ENCODE measurements around the gene TRIM63. TPM values are rescaled to one million over a fixed set of nuclear protein-coding genes. Genes with fewer than 3 reads are reported as not detected.

TRIM63 gene
- total RNA-seq, 2 donors from 2014 or later = not detected

- 87% methylated on average over 3 of the region's 3 CpGs; no CpG with 5 or more reads in 1 of the 2 experiments for WGBS, 2 experiments (ENCODE audit: insufficient coverage in 1 of 2, insufficient read length in 1 of 2)
- Histone ChIP-seq H3K4me3 (ENCODE audit: low read length) (no peak overlapping the region), H3K4me1 (ENCODE audit: control insufficient read depth, insufficient read depth, low read length) (peaks cover 6% of the 10 kb centered on the region), H3K36me3 (ENCODE audit: control insufficient read depth, insufficient read depth, low read length) (no peaks in the 10 kb centered on the region), H3K9me3 (ENCODE audit: control insufficient read depth, low read length) (no peaks in the 10 kb centered on the region), H3K27ac (ENCODE audit: low read depth, low read length) (no peak overlapping the region), H3K9ac (ENCODE audit: extremely low read depth, low read length, poor library complexity, severe bottlenecking) (no peak overlapping the region), H3K27me3 (ENCODE audit: control insufficient read depth, insufficient read depth, low read length, poor library complexity, severe bottlenecking) (no peaks in the 10 kb centered on the region)
- H3K4me3 Mint-ChIP-seq = no peak overlapping the region
- DNase-seq = no peak
- H3K27ac Mint-ChIP-seq = no peak overlapping the region
- H3K36me3 Mint-ChIP-seq (ENCODE audit: low read depth) = peaks cover 3% of the 10 kb centered on the region
- H3K9me3 Mint-ChIP-seq = peaks cover 9% of the 10 kb centered on the region
- TF ChIP-seq CTCF (conservative IDR thresholded peaks at IDR 0.05) = no peak
- peaks cover 3% of the 10 kb centered on the region for H3K27me3 Mint-ChIP-seq (ENCODE audit: insufficient read depth)
- peaks cover 20% of the 10 kb centered on the region for H3K4me1 Mint-ChIP-seq
These were observed 21.7 kb upstream of the TRIM63 start for GRCh38 chr1:26089125-26089524.

GRCh38 chr1:26084844-26085243 is 17.4 kb upstream of the TRIM63 start:
- Histone ChIP-seq H3K9ac (ENCODE audit: extremely low read depth, low read length, poor library complexity, severe bottlenecking) (no peak overlapping the region), H3K9me3 (ENCODE audit: control insufficient read depth, low read length) (no peaks in the 10 kb centered on the region), H3K36me3 (ENCODE audit: control insufficient read depth, insufficient read depth, low read length) (no peaks in the 10 kb centered on the region), H3K27ac (ENCODE audit: low read depth, low read length) (no peak overlapping the region), H3K4me1 (ENCODE audit: control insufficient read depth, insufficient read depth, low read length) (no peaks in the 10 kb centered on the region), H3K27me3 (ENCODE audit: control insufficient read depth, insufficient read depth, low read length, poor library complexity, severe bottlenecking) (no peaks in the 10 kb centered on the region), H3K4me3 (ENCODE audit: low read length) (no peak overlapping the region)
- Mint-ChIP-seq H3K4me3 (no peak overlapping the region), H3K9me3 (no peaks in the 10 kb centered on the region), H3K27me3 (ENCODE audit: insufficient read depth) (peaks cover 3% of the 10 kb centered on the region), H3K27ac (no peak overlapping the region), H3K4me1 (peaks cover 10% of the 10 kb centered on the region), H3K36me3 (ENCODE audit: low read depth) (no peaks in the 10 kb centered on the region)
- DNase-seq = no peak
- 89 to 91% methylated on average over 2 of the region's 2 CpGs for WGBS, 2 experiments (ENCODE audit: insufficient coverage in 1 of 2, insufficient read length in 1 of 2)
- TF ChIP-seq CTCF (conservative IDR thresholded peaks at IDR 0.05) = no peak

- H3K27me3 ChIP-seq (ENCODE audit: control insufficient read depth, insufficient read depth, low read length, poor library complexity, severe bottlenecking) = no peaks in the 10 kb centered on the region
- peaks cover 18% of the 10 kb centered on the region for H3K4me1 Mint-ChIP-seq
- WGBS, 2 experiments (ENCODE audit: insufficient coverage in 1 of 2, insufficient read length in 1 of 2) = 80 to 100% methylated on average over 2 of the region's 2 CpGs
These were observed 16.7 kb upstream of the TRIM63 start for GRCh38 chr1:26084091-26084561.

More at GRCh38 chr1:26084091-26084561, 16.7 kb upstream of the TRIM63 start:
- no peaks in the 10 kb centered on the region for H3K36me3 Mint-ChIP-seq (ENCODE audit: low read depth)
- H3K27me3 Mint-ChIP-seq (ENCODE audit: insufficient read depth) = peaks cover 3% of the 10 kb centered on the region
- DNase-seq = no peak
- H3K9me3 Mint-ChIP-seq = no peaks in the 10 kb centered on the region
- peaks cover 3% of the 10 kb centered on the region for H3K4me1 ChIP-seq (ENCODE audit: control insufficient read depth, insufficient read depth, low read length)
- H3K27ac ChIP-seq (ENCODE audit: low read depth, low read length) = no peak overlapping the region
- TF ChIP-seq CTCF (conservative IDR thresholded peaks at IDR 0.05) = no peak
- no peak overlapping the region for H3K9ac ChIP-seq (ENCODE audit: extremely low read depth, low read length, poor library complexity, severe bottlenecking)
- H3K27ac Mint-ChIP-seq = no peak overlapping the region
- H3K9me3 ChIP-seq (ENCODE audit: control insufficient read depth, low read length) = no peaks in the 10 kb centered on the region
- no peak overlapping the region for H3K4me3 Mint-ChIP-seq
- no peaks in the 10 kb centered on the region for H3K36me3 ChIP-seq (ENCODE audit: control insufficient read depth, insufficient read depth, low read length)
- no peak overlapping the region for H3K4me3 ChIP-seq (ENCODE audit: low read length)

Data from endodermal cell (in vitro differentiated cells).